HCT116 (cell line): ENCODE data around the gene IGFALS. TPM values are rescaled to one million over a fixed set of nuclear protein-coding genes. Genes with fewer than 3 reads are reported as not detected.
A peak's percentile ranks its signal among the peaks of the same experiment; 100 is the strongest.

Experiments
- ATAC-seq: fragments of 200-7000 bp; cut with Tn5 transposase; 2 replicates; pipeline ENCODE4 v1.9.1; 2020; ENCODE audit warnings: mild to moderate bottlenecking, moderate library complexity
- BruUV-seq: library from RNA; stranded (reverse); fragments of 400-500 nt; replicated peaks from 2 replicates; lab custom pipeline; 2021; lab: Mats Ljungman, UMichigan
- CTCF ChIA-PET: fragments of 300-600 bp; sonication (Branson Sonifier 250); formaldehyde crosslinking; loops from one replicate; lab custom pipeline; 2021; ENCODE audit warnings: antibody characterized with exemption; lab: Charles Lee
- POLR2A ChIA-PET: fragments of 300-600, 350-600 bp; sonication (Branson Sonifier 250); formaldehyde crosslinking; loops from one replicate; lab custom pipeline; 2021; ENCODE audit warnings: antibody characterized with exemption; lab: Charles Lee
- RAD21 ChIA-PET, 2 experiments: fragments of 300-600 bp; sonication (Branson Sonifier 250); formaldehyde crosslinking; loops; one replicate each; lab custom pipeline; 2023; ENCODE audit warnings: low total read pairs in 2 of 2; ENCODE audit not compliant: uncharacterized antibody in 2 of 2, unreplicated experiment in 2 of 2, low non-redundant PET in 1 of 2; lab: Charles Lee
- DNase-seq: peaks from one replicate; pipeline ENCODE4 v3.0.0-alpha.2; 2010; ENCODE audit warnings: low read depth, low spot score
- H2AFZ ChIP-seq: fragments of 200-600 bp; shearing (Covaris generic), sonication (generic); 2 replicates; pipeline ENCODE4 v1.6.1; 2017; ENCODE audit warnings: low read depth, mixed run types, mixed read lengths, antibody characterized with exemption, low read length; ENCODE audit not compliant: poor library complexity, severe bottlenecking
- H3K27ac ChIP-seq: 2 replicates; pipeline ENCODE4 v1.5.1; 2012; ENCODE audit warnings: low read depth, low read length
- H3K27me3 ChIP-seq: fragments of 200-600 bp; sonication (generic); 2 replicates; pipeline ENCODE4 v1.6.1; 2016; ENCODE audit warnings: mixed run types, low read length, mixed read lengths; ENCODE audit not compliant: insufficient read depth
- H3K36me3 ChIP-seq, 2 experiments: fragments of 200-500 bp in 1 of 2; fragments of 200-600 bp in 1 of 2; sonication (Bioruptor generic) in 1 of 2; sonication (generic) in 1 of 2; 2 replicates each; pipeline versions ENCODE4 v1.5.1 to v1.6.1; 2014 to 2016; ENCODE audit warnings: low read length in 2 of 2, inconsistent platforms in 1 of 2, mixed read lengths in 1 of 2, mixed run types in 1 of 2; ENCODE audit not compliant: insufficient read depth in 2 of 2, control insufficient read depth in 1 of 2
- H3K4me1 ChIP-seq, 2 experiments: fragments of 200-600 bp in 1 of 2; sonication (generic) in 1 of 2; 2 replicates each; pipeline versions ENCODE4 v1.5.1 to v1.6.1; 2012 to 2017; ENCODE audit warnings: low read length in 2 of 2, inconsistent platforms in 1 of 2, mild to moderate bottlenecking in 1 of 2, mixed read lengths in 1 of 2, mixed run types in 1 of 2, moderate library complexity in 1 of 2; ENCODE audit not compliant: insufficient read depth in 2 of 2, control insufficient read depth in 1 of 2
- H3K4me2 ChIP-seq: fragments of 200-600 bp; sonication (generic); 2 replicates; pipeline ENCODE4 v1.6.1; 2017; ENCODE audit warnings: mixed run types, low read length, mixed read lengths
- H3K4me3 ChIP-seq, 2 experiments: fragments of 200-600 bp in 1 of 2; sonication (generic) in 1 of 2; replicated peaks in 1 of 2; 2 replicates each; pipeline ENCODE4 v1.5.1; 2011 to 2016; ENCODE audit warnings: low read length in 2 of 2, control low read depth in 1 of 2, low read depth in 1 of 2, mild to moderate bottlenecking in 1 of 2, mixed read lengths in 1 of 2, mixed run types in 1 of 2
- H3K79me2 ChIP-seq: fragments of 200-600 bp; sonication (generic); 2 replicates; pipeline ENCODE4 v1.6.1; 2017; ENCODE audit warnings: mild to moderate bottlenecking, mixed run types, low read length, moderate library complexity, mixed read lengths; ENCODE audit not compliant: insufficient read depth
- H3K9ac ChIP-seq: fragments of 200-600 bp; sonication (generic); 2 replicates; pipeline ENCODE4 v1.6.1; 2016; ENCODE audit warnings: low read length, mixed read lengths
- H3K9me2 ChIP-seq: fragments of 200-600 bp; sonication (generic), shearing (Covaris generic); 2 replicates; pipeline ENCODE4 v1.6.1; 2017; ENCODE audit warnings: mixed run types, mild to moderate bottlenecking, moderate library complexity; ENCODE audit not compliant: insufficient read depth
- H3K9me3 ChIP-seq, 2 experiments: fragments of 200-500 bp in 1 of 2; fragments of 200-600 bp in 1 of 2; sonication (Bioruptor generic) in 1 of 2; sonication (generic) in 1 of 2; 2 replicates each; pipeline ENCODE4 v1.6.1; 2014 to 2017; ENCODE audit warnings: low read length in 2 of 2, mixed read lengths in 2 of 2, inconsistent platforms in 1 of 2, low read depth in 1 of 2, mild to moderate bottlenecking in 1 of 2, mixed run types in 1 of 2, moderate library complexity in 1 of 2; ENCODE audit not compliant: control insufficient read depth in 1 of 2, insufficient read depth in 1 of 2
- H4K20me1 ChIP-seq: fragments of 200-600 bp; sonication (generic), shearing (Covaris generic); 2 replicates; pipeline ENCODE4 v1.6.1; 2017; ENCODE audit warnings: mixed run types, mild to moderate bottlenecking, moderate library complexity; ENCODE audit not compliant: insufficient read depth
- CTCF ChIP-seq, 3 experiments: fragments of 200-600 bp in 1 of 3; sonication (generic) in 1 of 3; IDR thresholded peaks in 2 of 3; conservative IDR thresholded peaks in 1 of 3; 2 replicates each; pipeline ENCODE4 v1.5.1; 2012 to 2017; ENCODE audit warnings: low read depth in 2 of 3, low read length in 2 of 3, antibody characterized with exemption in 1 of 3, borderline replicate concordance in 1 of 3, control low read depth in 1 of 3, mild to moderate bottlenecking in 1 of 3, mixed read lengths in 1 of 3, mixed run types in 1 of 3, moderate library complexity in 1 of 3; ENCODE audit not compliant: insufficient read depth in 1 of 3
- ELF1 ChIP-seq: IDR thresholded peaks from 2 replicates; pipeline ENCODE4 v1.6.1; 2012; ENCODE audit warnings: low read depth, borderline replicate concordance
- EZH2phosphoT487 ChIP-seq: fragments of 200-600 bp; IDR thresholded peaks from 2 replicates; pipeline ENCODE4 v1.6.1; 2018; ENCODE audit warnings: antibody characterized with exemption, borderline replicate concordance
- JUND ChIP-seq: IDR thresholded peaks from 2 replicates; pipeline ENCODE4 v1.6.1; 2012
- POLR2A ChIP-seq: IDR thresholded peaks from 2 replicates; pipeline ENCODE4 v1.7.0; 2011; ENCODE audit warnings: borderline replicate concordance; ENCODE audit not compliant: insufficient read depth, insufficient read length; ENCODE audit errors: extremely low read depth
- POLR2AphosphoS5 ChIP-seq: IDR thresholded peaks from 2 replicates; pipeline ENCODE4 v1.6.1; 2011; ENCODE audit warnings: mild to moderate bottlenecking, low read depth, low read length, moderate library complexity
- RAD21 ChIP-seq: IDR thresholded peaks from 2 replicates; pipeline ENCODE4 v1.6.1; 2012; ENCODE audit warnings: low read depth, mild to moderate bottlenecking
- SRF ChIP-seq: IDR thresholded peaks from 2 replicates; pipeline ENCODE4 v1.6.1; 2012; ENCODE audit warnings: low read depth
- TCF7L2 ChIP-seq: IDR thresholded peaks from 2 replicates; pipeline ENCODE4 v1.7.0; 2011; ENCODE audit warnings: borderline replicate concordance, inconsistent platforms; ENCODE audit not compliant: insufficient read depth, insufficient read length; ENCODE audit errors: extremely low read depth
- ZFX ChIP-seq: fragments of 450-650 bp; IDR thresholded peaks from 2 replicates; pipeline ENCODE4 v1.6.1; 2017
- ZNF274 ChIP-seq: fragments of 200-500 bp; sonication (Bioruptor generic); IDR thresholded peaks from 2 replicates; pipeline ENCODE4 v1.6.1; 2014; ENCODE audit warnings: mild to moderate bottlenecking, low read depth, low read length, inconsistent platforms
- intact Hi-C: fragments of 100-400 bp; cut with micrococcal nuclease; formaldehyde crosslinking; loops from 2 replicates; pipeline ENCODE4 v1.10.0; 2022
- total RNA-seq: library from RNA; stranded (reverse); gene quantifications from one replicate; pipeline ENCODE4 v1.2.1, GENCODE V29; 2021; ENCODE audit not compliant: unreplicated experiment

Gene IGFALS
- total RNA-seq, 1 experiment from 2014 or later, result 0.10 TPM

DNA sequence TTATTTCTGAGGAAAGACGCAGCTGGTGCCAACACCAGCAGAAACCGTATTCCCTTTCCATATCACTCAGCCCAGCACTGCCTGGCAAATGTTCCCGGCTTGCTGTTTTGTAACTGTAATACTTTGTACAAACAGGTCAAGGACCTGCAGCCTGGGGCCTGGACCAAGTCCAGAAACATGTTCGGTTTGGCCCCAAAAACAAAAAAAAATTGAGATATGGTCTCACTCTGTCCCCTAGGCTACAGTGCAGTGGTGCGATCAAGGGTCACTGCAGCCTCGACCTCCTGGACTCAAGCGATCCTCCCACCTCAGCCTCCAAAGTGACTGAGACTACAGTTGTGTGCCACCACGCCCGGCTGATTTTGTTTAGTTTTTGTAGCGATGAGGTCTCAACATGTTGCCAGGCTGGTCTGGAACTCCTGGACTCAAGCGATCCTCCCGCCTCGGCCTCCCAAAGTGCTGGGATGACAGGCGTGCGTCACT lies 31.9 kb upstream of the IGFALS start:
- Histone ChIP-seq H3K9me3 (no peaks in the 10 kb centered on the region), H2AFZ (no peak overlapping the region), H3K27ac (peak overlapping the region; percentile 80), H3K4me2 (peak overlapping the region; percentile 73), H3K4me1 (peaks cover 14 to 17% of the 10 kb centered on the region in 2 experiments), H3K9me2 (no peaks in the 10 kb centered on the region), H3K27me3 (no peaks in the 10 kb centered on the region)
- POLR2A ChIA-PET, result no interaction called here
- BruUV-seq, result TSS peak; percentile 77
- no peak for ATAC-seq
- intact Hi-C loops, result no loop called here
- TF ChIP-seq SRF, result no peak
- no peak for TF ChIP-seq CTCF (IDR thresholded peaks at IDR 0.05 in 2 of 3, conservative IDR thresholded peaks at IDR 0.05 in 1 of 3; ENCODE audit: borderline replicate concordance in 1 of 3, insufficient read depth in 1 of 3, low read depth in 2 of 3, low read length in 2 of 3)
- no peak for TF ChIP-seq JUND
- TF ChIP-seq EZH2phosphoT487, result no peak
- TF ChIP-seq POLR2AphosphoS5, result no peak
- TF ChIP-seq POLR2A, result no peak
- no peak for TF ChIP-seq RAD21
- TF ChIP-seq, all 23 proteins: peak for 0
- Histone ChIP-seq H3K4me3 (peak overlapping the region; percentile 90 to 98), H3K36me3 (0 out of 4 replicates have a peak, but pooled peaks cover 0 to 3% of the 10 kb centered on the region in 2 experiments), H4K20me1 (peaks cover 5% of the 10 kb centered on the region; the same call in 1 of the 2 replicates), H3K79me2 (peaks cover 30% of the 10 kb centered on the region), H3K9ac (peak overlapping the region; percentile 62)
- CTCF ChIA-PET, result interaction anchor here (1.2 to 1.7 kb wide), 2 partner anchors 12 kb away, joined by 3 to 4 read pairs; no protein-coding TSS in a partner anchor
- DNase-seq, result no peak
- RAD21 ChIA-PET, result no interaction called here

GRCh38 chr16:1823821-1824220 lies 30.3 kb upstream of the IGFALS start:
- no peak overlapping the region for H3K27ac ChIP-seq
- H3K36me3 ChIP-seq, result no peaks in the 10 kb centered on the region
- DNase-seq, result no peak
- no peak overlapping the region for H2AFZ ChIP-seq
- RAD21 ChIA-PET, result no interaction called here
- peaks cover 5% of the 10 kb centered on the region; the same call in 1 of the 2 replicates for H4K20me1 ChIP-seq
- no peak overlapping the region for H3K4me2 ChIP-seq
- intact Hi-C loops, result no loop called here
- no peaks in the 10 kb centered on the region for H3K9me2 ChIP-seq
- TF ChIP-seq TCF7L2, result no peak
- TF ChIP-seq CTCF (IDR thresholded peaks at IDR 0.05 in 2 of 3, conservative IDR thresholded peaks at IDR 0.05 in 1 of 3; ENCODE audit: borderline replicate concordance in 1 of 3, insufficient read depth in 1 of 3, low read depth in 2 of 3, low read length in 2 of 3), result peak; percentile 32 to 48 (median 36); a peak in 5 of 6 replicates
- TF ChIP-seq RAD21, result peak; percentile 56; the same call in 1 of the 2 replicates
- no peak for TF ChIP-seq ZFX
- TF ChIP-seq EZH2phosphoT487, result no peak
- TF ChIP-seq ELF1, result no peak
- TF ChIP-seq ZNF274, result no peak
- CTCF ChIA-PET, result interaction anchor here (0.9 kb wide), 1 partner anchor 41 kb away, joined by 3 read pairs; the partner anchor contains the start of genes NUBP2 and SPSB3
- peaks cover 13 to 16% of the 10 kb centered on the region in 2 experiments for H3K4me1 ChIP-seq
- no TSS peak for BruUV-seq
- H3K9ac ChIP-seq, result no peak overlapping the region
- H3K4me3 ChIP-seq, result no peak overlapping the region
- no peaks in the 10 kb centered on the region for H3K9me3 ChIP-seq
- H3K27me3 ChIP-seq, result no peaks in the 10 kb centered on the region
- POLR2A ChIA-PET, result no interaction called here
- ATAC-seq, result no peak
- H3K79me2 ChIP-seq, result peaks cover 17% of the 10 kb centered on the region
